Measurements from ENCODE around the gene ACOT7.
"Not testable (repeated sequence)": the region's sequence is repeated elsewhere in the genome, so short reads cannot be mapped to it uniquely, and the experiment has no call there.

Gene ACOT7

DNA sequence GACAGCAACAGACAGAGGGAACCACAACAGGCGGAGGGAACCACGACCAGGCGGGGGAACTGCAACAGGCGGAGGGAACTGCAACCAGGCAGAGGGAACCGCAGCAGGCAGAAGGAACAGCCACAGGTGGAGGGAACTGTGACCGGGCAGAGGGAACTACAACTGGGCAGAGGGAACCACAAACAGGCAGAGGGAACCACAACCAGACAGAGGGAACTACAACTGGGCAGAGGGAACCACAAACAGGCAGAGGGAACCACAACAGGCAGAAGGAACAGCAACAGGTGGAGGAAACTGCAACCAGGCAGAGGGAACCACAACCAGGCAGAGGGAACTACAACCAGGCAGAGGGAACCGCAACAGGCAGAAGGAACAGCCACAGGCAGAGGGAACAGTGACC, 85.9 kb downstream of the ACOT7 start:
- DNase-seq = not testable (repeated sequence)

DNA sequence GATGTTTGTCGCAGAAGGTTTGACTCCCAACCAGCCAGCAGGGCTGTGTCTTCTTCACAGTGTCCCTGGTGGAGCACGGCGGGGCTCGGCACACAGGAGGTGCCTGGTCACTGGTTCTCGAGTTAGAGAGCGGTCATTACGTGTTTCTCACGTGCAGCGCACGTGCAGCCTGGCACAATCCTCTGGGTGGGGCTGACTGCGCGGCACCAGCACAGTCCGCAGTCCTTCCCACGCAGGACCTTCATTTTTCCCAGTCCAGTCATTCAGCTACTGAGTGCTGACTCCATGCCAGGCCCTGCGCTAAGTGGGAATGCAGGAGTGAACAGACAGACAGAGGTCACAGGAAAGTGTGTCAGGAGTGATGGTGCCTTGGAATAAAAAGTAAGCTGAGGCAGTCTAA, 86.5 kb downstream of the ACOT7 start:
- no peak for DNase-seq

DNA sequence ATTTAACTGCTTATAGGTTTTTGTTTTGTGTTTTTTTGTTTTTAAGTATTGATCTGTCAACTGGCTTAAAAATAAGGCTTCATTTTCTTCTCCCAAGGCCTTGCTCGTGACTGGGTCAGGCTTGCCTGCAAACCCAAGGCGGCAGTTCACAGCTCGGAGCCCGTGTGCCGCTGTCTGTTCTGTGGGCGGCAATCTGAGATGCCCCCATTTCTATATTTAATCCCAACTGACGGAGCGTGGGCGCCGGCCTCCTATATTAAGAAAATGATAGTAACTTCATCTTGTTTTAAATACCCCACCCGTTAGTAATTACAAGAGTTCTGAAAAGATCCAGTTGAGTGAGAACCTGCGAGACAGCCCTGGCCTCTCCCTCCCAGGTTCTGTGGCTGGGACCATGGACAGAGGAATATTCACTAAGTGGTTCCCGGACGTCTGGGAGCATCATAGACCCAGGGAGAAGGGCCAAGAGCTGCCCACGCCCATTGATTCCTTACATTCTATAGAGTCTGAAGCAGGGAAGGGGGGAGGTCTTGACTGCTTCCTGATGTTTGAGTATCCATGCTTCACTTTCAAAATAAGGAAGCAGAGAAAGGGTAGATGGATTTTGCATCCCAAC, 90.1 kb downstream of the ACOT7 start:
- no peak for DNase-seq

DNA sequence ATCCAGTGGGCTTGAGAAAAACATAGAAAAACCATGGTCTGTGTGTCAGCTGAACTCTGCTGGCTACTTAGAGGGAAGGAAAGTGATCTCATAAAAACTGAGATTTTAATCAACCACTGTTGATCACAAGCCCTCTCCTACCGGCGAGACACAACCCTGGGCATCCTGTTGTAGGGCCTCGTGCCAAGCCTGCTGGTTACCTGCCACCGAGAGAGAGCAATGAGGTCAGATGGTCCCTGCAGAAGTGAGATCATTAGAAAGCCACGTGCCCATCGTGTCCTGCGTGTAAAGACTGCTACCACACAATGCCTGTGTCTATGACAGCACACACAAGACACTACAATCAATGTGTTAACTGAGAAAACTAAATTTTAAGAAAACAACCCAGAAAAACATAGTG, 91.0 kb downstream of the ACOT7 start:
- no peak for DNase-seq

DNA sequence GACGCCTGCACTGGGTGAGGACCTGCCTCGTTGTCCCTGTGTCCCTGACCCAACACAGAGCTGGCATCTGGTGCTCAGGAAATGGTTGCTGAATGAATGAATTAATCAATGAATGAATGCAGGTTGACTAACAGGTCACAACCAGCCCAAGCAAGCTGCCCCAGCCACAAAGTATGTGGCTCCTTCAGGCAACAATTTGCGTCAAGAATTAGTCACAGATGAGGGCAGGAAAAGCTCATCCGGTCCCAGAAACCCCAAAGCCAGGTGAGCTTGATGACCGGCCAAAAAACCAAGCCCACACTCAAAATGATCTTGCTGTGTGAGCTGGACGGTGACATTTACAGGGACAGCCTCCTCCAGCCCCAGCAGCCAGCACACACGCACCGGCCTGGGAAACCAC, 92.0 kb downstream of the ACOT7 start:
- no peak for DNase-seq

DNA sequence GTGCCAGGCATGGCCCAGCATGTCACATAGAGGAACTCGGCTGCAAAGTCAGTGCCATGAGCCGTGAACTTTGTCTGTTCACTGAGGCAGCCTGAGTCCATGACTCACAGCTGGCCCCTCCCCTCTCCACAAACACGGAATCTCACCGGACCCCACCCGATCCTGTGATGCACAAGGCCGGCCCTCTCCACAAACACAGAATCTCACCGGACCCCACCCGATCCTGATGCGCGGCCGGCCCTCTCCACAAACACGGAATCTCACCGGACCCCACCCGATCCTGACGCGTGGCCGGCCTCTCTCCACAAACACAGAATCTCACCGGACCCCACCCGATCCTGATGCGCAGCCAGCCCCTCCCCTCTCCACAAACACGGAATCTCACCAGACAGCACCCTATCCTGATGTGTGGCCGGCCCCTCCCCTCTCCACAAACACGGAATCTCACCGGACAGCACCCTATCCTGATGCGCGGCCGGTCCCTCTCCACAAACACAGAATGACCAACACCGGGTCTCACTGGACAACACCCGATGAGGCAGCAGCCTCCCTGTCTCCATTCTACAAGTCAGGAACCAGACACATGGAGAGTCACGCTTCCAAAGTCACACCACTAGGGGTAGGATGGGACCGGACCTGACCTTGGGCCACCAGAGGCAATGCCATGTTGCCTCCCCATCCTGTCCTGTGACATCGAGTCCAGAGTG, 93.1 kb downstream of the ACOT7 start:
- no peak for DNase-seq

DNA sequence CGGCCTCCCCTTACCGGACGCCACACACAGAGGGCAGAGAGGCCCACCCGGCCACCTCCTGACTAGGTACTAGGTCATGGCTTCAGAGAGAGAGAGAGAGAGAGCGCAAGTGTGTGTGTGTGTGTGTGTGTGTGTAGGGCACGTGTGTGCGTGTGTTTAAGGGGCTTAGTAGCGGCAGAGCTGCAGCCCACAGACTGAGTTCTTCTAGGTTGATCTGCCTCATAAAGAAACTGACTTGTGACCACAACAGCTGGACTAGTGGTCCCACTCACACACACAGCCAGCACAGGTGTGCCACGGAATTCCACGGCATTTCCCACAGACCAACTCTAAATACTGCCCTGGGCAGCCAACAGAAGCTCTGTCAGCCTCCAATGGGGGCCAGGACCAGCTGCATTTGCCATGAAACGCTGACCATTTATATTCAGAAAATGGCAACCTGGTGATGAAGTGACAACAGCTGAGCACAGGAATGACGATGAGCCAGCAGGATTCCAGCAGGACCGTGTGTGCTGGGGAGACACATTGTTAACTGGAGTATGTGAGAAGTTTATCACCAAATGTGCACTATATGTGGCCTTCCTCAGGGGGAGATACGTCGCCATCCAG, 93.9 kb downstream of the ACOT7 start:
- DNase-seq = no peak

DNA sequence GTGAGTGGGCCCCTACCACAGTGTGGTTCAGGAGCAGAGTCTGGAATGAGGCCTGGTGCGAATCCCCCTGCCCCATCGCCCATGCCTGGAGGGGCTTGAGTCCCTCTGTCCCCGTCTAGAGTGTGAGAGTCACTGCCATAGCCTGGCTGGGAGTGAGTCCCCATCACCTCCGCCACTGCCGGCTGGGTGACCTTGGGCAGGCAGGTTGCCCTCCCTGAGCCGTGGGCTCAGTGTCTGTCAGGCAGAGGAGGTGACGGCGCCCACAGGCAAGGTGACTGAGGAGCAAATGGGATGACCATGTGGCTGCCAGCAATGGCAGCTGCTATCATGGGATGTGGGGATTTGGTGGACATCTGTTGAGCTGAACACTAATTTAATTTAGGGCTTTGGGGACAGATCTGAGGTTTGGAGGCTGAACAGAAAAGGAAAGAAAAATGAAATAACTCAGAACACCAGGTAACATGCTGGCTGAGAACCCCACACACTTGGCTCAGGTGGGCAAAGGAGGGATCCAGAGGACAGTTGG, 94.6 kb downstream of the ACOT7 start:
- DNase-seq = no peak

DNA sequence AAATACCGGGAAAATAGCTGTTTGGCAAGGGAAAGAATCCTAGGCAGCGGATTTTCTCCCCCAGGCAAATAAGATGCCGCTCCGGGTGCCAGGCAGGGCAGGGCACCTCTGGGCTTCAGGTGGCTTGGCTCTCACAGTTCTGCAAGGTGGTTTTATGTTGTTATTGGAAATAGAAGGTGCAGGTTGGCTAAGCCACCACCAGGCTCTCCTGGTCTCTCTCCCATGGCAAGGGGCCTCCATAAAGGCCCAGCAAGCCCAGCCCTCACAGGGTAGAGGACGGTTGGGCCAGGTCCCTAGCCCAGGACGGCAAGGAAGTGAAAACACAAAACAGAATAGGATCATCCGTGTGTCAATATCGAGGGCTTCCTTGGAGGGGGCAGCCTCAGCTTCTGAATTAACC, 95.0 kb downstream of the ACOT7 start:
- no peak for DNase-seq

DNA sequence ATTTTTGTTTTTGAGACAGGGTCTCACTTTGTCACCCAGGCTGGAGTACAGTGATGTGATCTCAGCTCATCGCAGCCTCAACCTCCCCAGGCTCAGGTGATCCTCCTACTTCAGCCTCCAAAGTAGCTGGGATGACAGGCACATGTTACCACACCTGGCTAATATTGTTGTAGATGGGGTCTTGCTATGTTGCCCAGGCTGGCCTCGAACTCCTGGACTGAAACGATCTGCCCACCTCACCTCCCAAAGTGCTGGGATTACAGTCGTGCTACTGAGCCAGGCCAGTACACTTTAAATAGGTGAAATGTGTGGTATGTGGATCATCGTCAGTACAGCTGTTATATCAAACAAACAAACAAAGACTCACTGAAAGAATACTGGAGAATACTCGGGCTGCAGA, 97.7 kb downstream of the ACOT7 start:
- no peak for DNase-seq

DNA sequence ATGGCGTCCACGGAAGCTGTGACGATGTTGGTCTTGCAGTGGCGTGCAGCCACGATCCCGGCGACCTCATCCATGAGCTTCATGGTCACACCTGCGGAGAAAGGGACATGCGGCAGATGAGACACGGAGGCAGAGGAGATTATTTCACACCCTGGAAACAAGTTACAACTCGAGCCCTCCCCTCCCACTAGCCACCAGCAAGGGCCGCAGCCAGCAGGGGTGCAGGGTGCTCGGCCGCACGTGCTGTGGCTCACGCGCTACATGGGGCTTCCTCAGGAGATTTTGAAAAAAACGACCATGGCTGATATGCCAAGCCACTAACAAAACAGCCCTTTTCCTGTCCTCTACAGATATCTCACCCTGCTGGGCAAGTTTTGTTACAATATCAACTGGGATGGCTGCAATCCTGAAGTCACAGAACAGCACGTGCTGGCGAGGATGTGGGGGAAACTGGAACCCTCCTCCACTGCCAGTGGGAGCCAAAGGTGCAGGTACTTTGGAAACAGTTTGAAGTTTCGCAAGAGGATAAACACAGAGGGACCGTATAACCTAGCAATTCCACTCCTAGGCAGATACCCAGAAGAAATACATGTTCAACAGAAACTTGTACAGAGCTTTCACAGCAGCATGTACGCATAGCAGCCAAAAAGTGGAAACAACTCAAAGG, 98.5 kb downstream of the ACOT7 start:
- DNase-seq = no peak

DNA sequence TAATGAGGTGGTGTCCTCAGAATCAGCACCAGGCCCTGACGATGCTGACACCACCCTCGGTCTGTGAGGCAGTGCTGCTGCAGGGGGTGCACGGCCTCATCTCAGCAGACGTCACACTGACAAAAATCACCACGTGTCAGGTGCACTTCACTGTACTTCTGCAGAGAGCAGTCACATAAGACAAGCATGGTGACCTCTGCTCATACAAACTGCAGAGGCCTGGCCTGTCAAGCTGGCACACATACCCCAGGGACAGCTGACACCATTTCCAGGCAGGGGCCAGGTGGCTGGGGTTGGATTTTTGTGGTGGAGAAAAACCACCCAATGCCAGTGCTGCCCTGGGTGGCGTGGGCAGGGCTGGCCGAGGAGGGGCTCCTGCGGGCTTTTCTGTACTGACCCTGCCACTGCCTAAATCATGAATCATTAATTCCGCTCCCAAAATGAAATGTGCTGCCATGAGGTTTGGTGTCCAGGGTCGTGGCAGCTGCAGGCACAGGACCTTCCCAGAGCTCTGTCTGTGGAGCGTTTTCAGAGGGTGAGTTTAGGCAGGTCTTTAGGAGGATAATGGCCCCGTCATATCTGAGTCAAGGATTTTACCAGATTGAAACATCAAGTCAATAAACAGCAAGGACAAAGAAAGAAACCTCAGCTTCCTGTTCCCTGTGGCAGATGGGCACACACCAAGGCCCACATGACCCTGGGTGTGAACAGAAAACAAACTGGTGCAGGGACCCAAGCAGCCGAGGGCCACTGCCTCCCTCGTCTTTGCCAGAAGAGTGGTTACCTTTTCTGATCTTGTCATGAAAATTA, 99.3 kb downstream of the ACOT7 start:
- no peak for DNase-seq

DNA sequence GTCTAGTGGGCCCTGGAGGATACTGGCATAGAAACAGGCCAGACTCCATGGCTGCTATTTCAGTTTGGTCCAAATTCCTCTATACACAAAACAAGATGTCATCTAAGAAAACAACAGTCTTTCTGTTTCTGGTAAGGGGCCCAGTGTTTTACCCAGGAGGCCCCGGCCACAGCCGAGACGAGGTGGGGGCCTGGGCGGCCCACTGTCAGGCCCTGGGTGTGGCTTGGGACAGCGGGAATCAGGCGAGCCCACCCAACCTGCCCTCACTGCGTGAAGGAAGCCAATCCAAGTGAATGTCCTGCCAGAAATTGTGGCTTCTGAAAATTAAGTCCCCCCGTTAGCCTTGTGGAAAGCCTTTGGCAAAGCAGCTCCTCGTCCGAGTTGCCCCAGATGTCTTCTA, 101.5 kb downstream of the ACOT7 start:
- DNase-seq = no peak

DNA sequence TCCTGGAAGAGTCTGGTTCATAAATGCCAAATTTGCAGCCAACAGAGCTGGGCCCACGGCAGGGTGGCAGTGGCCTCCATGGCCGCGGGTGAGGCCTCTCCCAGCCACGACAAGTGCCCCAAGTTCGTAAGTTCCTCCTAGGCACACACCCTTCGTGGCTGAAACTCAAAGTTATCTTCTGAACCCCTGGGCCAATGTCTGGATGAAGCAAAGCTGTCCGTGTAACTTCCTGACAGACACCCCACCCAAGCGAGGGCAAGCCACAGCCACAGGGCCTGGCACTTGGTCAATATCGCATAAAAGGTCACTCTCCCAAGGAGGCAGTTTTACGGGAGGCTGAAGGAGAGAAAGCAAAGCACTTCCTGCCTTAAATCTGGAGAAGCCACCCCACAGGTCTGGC, 104.9 kb downstream of the ACOT7 start:
- no peak for DNase-seq

DNA sequence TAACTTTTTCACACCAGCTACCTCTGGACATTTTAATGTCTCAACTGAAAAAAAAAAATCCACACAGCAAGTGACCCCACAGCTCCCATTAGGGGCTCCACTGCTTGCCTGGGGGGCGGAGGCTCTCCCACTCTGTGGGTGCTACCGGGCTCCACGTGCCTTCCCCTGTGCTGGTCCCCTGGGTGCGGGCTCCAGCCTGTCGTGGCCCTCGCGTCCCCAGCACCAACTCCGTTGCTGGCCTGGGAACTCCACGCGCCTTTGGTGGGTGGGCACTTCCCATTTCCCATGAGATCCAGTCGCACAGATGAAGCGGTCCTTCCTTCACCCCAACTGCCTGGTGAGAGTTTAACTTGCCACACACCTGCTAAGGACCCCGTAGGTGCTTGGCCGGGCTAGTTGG, 105.5 kb downstream of the ACOT7 start:
- no peak for DNase-seq

DNA sequence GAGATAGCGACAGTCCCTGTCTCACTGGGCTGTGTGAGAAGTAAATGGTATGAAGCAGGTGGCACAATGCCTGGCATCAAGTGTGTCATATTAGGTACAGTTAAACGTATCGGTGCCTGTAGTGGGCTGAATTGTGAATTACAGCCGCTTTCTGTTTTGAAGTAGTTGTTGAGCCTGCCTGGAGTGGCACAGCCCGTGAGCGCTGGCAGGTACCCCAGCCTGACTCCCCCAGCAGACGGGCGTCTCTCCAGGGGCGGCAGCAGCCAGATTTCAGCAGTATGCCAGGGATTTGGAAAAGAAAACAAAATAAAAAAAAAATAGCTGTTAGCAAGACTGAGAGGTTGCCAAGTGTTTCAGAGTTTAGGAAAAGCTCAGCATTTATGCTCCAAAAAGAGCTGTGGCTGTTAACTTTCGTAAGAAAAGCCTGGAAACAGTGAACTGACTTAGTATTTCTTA, 106.1 kb downstream of the ACOT7 start:
- no peak for DNase-seq

DNA sequence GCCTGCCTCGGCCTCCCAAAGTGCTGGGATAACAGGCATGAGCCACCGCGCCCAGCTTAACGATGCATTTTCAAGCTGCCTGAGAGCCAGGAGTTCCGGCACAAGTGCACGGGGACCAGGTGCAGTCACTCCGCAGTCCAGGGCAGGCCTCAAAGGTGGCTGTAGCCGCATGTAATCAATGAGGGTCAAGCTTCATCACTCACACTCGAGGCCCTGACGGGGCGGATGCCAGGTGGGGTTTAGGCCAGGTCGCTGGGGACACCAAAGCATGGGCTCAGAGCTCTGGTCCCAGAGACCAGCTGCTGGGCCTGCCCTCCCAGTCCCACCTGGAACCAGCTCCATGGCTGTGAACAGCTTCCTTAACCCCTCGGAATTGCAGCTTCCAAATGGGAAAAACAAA, 106.5 kb downstream of the ACOT7 start:
- DNase-seq = no peak

DNA sequence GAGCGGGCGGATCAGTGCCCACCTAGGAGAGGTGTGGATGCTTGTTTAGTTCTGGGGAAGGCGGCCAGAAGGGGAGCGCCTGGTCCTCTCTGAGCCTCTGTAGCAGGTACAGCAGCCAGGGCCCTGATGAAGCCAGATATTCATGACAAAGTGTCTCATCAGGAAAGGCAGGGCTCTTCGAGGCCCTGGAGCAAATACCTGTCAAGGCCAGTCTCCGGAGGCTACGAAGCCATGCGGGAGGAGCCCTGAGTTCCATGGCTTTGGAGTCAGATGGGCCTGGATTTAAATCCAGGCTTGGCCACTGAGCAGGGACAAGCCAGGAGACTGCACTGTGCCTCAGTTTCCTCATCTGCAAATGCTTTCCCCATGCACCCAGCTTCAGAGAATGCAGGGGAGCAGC, 107.3 kb downstream of the ACOT7 start:
- DNase-seq = no peak

DNA sequence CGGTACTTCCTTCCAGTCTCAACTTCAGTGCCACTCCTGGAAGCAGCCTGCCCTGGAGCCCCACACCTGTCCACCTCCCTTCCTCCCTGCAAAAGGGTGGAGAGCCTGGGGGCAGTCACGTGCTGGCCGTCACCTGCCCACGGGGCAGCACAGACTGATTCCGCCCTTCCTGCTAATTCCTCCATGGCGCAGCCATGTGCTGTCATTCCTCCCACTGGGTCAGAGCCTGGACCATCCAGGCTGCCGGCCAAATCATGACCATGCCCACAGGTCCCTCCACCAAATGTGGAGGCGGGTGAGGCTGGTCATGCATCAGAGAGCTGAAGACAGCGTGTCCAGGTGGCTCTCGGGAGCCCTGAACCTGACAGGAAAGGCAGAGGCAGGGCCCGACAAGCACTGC, 108.2 kb downstream of the ACOT7 start:
- DNase-seq = no peak

DNA sequence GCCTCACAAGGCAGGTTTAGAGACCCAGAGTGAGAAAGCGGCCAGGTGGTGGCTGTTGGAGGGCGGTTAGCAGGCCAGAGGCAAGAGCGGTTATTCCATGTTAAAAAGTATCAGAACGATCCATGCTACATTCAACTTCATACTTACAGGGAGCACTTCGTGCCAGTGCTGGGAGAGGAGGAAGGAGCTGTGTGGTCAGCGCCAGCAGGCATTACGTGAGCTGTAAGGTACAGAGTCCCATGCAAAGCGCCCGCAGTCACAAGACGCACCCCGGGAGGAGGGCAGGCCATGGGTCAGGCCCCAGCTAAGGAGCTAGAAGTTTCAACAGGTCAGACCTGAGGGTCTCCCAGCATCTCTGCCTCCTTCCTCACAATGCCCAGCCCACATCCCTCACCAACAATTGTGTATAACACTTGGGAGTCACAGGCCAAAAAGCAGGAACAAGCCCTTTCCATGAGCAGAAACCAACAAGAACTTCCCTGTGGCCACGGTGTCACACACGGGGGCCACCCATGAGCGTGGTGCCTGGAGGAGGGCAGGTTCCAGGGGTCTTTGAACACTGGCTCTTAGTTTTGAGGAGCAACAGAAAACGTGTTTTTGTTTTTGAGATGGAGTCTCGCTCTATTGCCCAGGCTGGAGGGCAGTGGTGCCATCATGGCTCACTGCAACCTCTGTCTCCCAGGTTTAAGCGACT, 110.8 kb downstream of the ACOT7 start:
- no peak for DNase-seq

DNA sequence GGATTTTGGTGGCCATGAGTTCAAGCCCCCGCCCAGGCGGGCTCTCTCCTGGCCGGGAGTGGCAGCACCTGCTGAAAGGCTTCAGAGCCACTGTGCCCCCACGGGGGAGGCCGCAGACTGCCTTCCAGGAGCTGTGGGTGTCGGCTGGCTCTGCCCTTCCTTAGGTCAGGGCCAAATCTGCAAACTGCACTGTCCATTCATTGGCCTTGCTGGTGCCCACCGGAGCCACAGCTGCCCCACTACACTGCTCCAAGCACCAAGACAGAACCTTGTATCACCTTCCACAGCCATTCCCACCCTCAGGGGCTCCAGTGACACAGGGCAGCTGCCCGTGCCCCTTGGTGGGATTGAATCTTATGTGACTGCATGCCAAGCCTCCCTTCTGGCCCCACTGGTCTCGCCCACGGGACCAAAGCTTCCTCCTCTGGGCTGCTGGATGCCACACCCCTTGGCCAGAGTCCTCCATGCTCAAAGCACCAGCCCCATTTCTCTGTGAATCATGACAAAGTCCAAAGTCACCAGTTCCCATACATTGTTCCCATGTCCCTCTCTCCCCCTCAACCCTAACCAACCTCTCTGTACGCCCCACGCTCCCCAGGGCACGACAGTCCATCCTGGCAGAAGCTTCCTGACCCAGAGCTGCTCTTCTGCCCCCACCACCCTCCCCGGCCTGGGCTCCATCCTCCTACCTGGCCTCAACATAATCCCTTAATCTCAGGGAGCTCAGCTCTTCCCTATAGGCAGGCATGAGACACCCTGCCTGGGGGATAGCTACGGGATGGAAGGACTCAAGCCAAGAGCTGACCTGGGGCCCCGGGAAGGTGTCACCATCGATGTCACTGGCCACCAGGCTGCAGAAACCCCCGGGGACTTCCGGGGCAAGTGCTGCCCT, 111.8 kb downstream of the ACOT7 start:
- no peak for DNase-seq

Measured in activated gamma-delta T cell (primary cell).